H1 (cell line): ENCODE results near the gene ABCD4. TPM values are rescaled to one million over a fixed set of nuclear protein-coding genes. Genes with fewer than 3 reads are reported as not detected.
A peak's percentile ranks its signal among the peaks of the same experiment; 100 is the strongest.

Source experiments
- CTCF ChIA-PET: fragments of 300-600 bp; sonication (Branson Sonifier 250); formaldehyde crosslinking; loops from one replicate; lab custom pipeline; 2021; ENCODE audit not compliant: partially characterized antibody; lab: Charles Lee
- POLR2A ChIA-PET: fragments of 300-600 bp; sonication (Branson Sonifier 250); formaldehyde crosslinking; loops from one replicate; lab custom pipeline; 2021; ENCODE audit warnings: inconsistent platforms; ENCODE audit not compliant: partially characterized antibody; lab: Charles Lee
- DNase-seq, 2 experiments: peaks; one replicate each; pipeline versions ENCODE4 v3.0.0 to v3.0.0-alpha.2; 2010 to 2022; ENCODE audit warnings: low spot score in 2 of 2, low read depth in 1 of 2, mixed read lengths in 1 of 2
- FAIRE-seq: peaks from 2 replicates; lab custom pipeline; 2011; peaks lifted over from hg19 to GRCh38; lab: Jason Lieb, UNC
- H2AFZ ChIP-seq: 2 replicates; pipeline ENCODE4 v1.8.1; 2012; ENCODE audit warnings: low read length, inconsistent platforms
- H2AK5ac ChIP-seq: 2 replicates; pipeline ENCODE4 v1.6.1; 2013; ENCODE audit warnings: low read depth, low read length
- H2BK120ac ChIP-seq: replicated peaks from 2 replicates; pipeline ENCODE3; 2013; ENCODE audit warnings: low read depth, low read length, inconsistent platforms
- H2BK12ac ChIP-seq: 2 replicates; pipeline ENCODE4 v1.6.1; 2013; ENCODE audit warnings: low read depth, low read length
- H2BK15ac ChIP-seq: 2 replicates; pipeline ENCODE4 v1.6.1; 2013; ENCODE audit warnings: low read length
- H2BK20ac ChIP-seq: 2 replicates; pipeline ENCODE4 v1.6.1; 2013; ENCODE audit warnings: low read length
- H2BK5ac ChIP-seq: 2 replicates; pipeline ENCODE4 v1.6.1; 2013; ENCODE audit warnings: low read depth, low read length
- H3K14ac ChIP-seq: 2 replicates; pipeline ENCODE4 v1.6.1; 2013; ENCODE audit warnings: inconsistent platforms; ENCODE audit not compliant: insufficient read length
- H3K18ac ChIP-seq: 2 replicates; pipeline ENCODE4 v1.6.1; 2013; ENCODE audit warnings: low read length; ENCODE audit errors: extremely low read depth
- H3K23ac ChIP-seq: 2 replicates; pipeline ENCODE4 v1.6.1; 2013; ENCODE audit warnings: inconsistent platforms; ENCODE audit not compliant: insufficient read length
- H3K23me2 ChIP-seq: 2 replicates; pipeline ENCODE4 v1.6.1; 2013; ENCODE audit warnings: low read depth, low read length
- H3K27ac ChIP-seq: 2 replicates; pipeline ENCODE4 v1.6.1; 2011; ENCODE audit warnings: low read depth, low read length, inconsistent platforms
- H3K27me3 ChIP-seq, 4 experiments: replicated peaks in 1 of 4; 1 replicate in 1 of 4; 2 replicates in 3 of 4; pipeline versions ENCODE4 v1.6.1 to v1.8.1; 2011 to 2013; ENCODE audit warnings: low read length in 3 of 4, mild to moderate bottlenecking in 3 of 4, inconsistent platforms in 2 of 4, mixed read lengths in 2 of 4, moderate library complexity in 1 of 4; ENCODE audit not compliant: control insufficient read depth in 3 of 4, insufficient read depth in 3 of 4; ENCODE audit errors: extremely low read depth in 1 of 4
- H3K36me3 ChIP-seq, 4 experiments: 2 replicates each; pipeline versions ENCODE4 v1.6.1 to v1.8.1; 2011 to 2013; ENCODE audit warnings: mild to moderate bottlenecking in 4 of 4, low read length in 3 of 4, moderate library complexity in 2 of 4, control low read depth in 1 of 4, inconsistent platforms in 1 of 4; ENCODE audit not compliant: insufficient read depth in 4 of 4, control insufficient read depth in 2 of 4
- H3K4ac ChIP-seq: replicated peaks from 2 replicates; pipeline ENCODE3; 2013; ENCODE audit warnings: low read length, low read depth, mixed read lengths, inconsistent platforms; ENCODE audit not compliant: insufficient read length
- H3K4me1 ChIP-seq, 4 experiments: replicated peaks in 1 of 4; 1 replicate in 1 of 4; 2 replicates in 3 of 4; pipeline versions ENCODE4 v1.6.1 to v1.8.1; 2011 to 2013; ENCODE audit warnings: low read length in 3 of 4, inconsistent platforms in 2 of 4, mixed read lengths in 1 of 4; ENCODE audit not compliant: insufficient read depth in 4 of 4, control insufficient read depth in 3 of 4
- H3K4me2 ChIP-seq, 2 experiments: 2 replicates each; pipeline versions ENCODE4 v1.6.1 to v1.8.1; 2011 to 2013; ENCODE audit warnings: low read depth in 2 of 2, low read length in 2 of 2, control low read depth in 1 of 2, inconsistent platforms in 1 of 2, mild to moderate bottlenecking in 1 of 2; ENCODE audit not compliant: insufficient read depth in 1 of 2
- H3K4me3 ChIP-seq, 4 experiments: fragments of 200-600, 300-600 bp in 1 of 4; sonication (generic), shearing (Covaris generic), sonication (Bioruptor Twin) in 1 of 4; 2 replicates each; pipeline versions ENCODE4 v1.5.1 to v1.8.1; 2011 to 2016; ENCODE audit warnings: low read length in 4 of 4, low read depth in 3 of 4, control low read depth in 2 of 4, inconsistent platforms in 2 of 4, mild to moderate bottlenecking in 2 of 4, mixed read lengths in 1 of 4, moderate library complexity in 1 of 4; ENCODE audit not compliant: insufficient read depth in 2 of 4; ENCODE audit errors: extremely low read depth in 1 of 4
- H3K56ac ChIP-seq: replicated peaks from 2 replicates; pipeline ENCODE3; 2013; ENCODE audit warnings: low read depth, mild to moderate bottlenecking, mixed read lengths, low read length, inconsistent platforms; ENCODE audit not compliant: insufficient read length
- H3K79me1 ChIP-seq: 2 replicates; pipeline ENCODE4 v1.6.1; 2013; ENCODE audit warnings: low read depth, low read length, control low read depth
- H3K79me2 ChIP-seq, 2 experiments: 2 replicates each; pipeline versions ENCODE4 v1.6.1 to v1.8.1; 2012 to 2013; ENCODE audit warnings: low read length in 2 of 2, mild to moderate bottlenecking in 2 of 2, inconsistent platforms in 1 of 2; ENCODE audit not compliant: insufficient read depth in 2 of 2, control insufficient read depth in 1 of 2
- H3K9ac ChIP-seq, 4 experiments: replicated peaks in 1 of 4; 1 replicate in 1 of 4; 2 replicates in 3 of 4; pipeline versions ENCODE4 v1.6.1 to v1.8.1; 2011 to 2013; ENCODE audit warnings: low read depth in 3 of 4, low read length in 3 of 4, control low read depth in 2 of 4, mild to moderate bottlenecking in 2 of 4, moderate library complexity in 2 of 4, inconsistent platforms in 1 of 4; ENCODE audit errors: extremely low read depth in 1 of 4
- H3K9me3 ChIP-seq, 2 experiments: 2 replicates each; pipeline versions ENCODE4 v1.6.1 to v1.8.1; 2012 to 2013; ENCODE audit warnings: mild to moderate bottlenecking in 2 of 2, moderate library complexity in 2 of 2, control low read depth in 1 of 2, inconsistent platforms in 1 of 2, low read depth in 1 of 2, low read length in 1 of 2, mixed read lengths in 1 of 2; ENCODE audit not compliant: insufficient read depth in 2 of 2
- H4K20me1 ChIP-seq, 2 experiments: replicated peaks in 1 of 2; 2 replicates each; pipeline versions ENCODE3 to v1.8.1; 2011 to 2013; ENCODE audit warnings: inconsistent platforms in 2 of 2, low read length in 2 of 2, mild to moderate bottlenecking in 1 of 2; ENCODE audit not compliant: insufficient read depth in 2 of 2, control insufficient read depth in 1 of 2
- H4K5ac ChIP-seq: 2 replicates; pipeline ENCODE4 v1.6.1; 2013; ENCODE audit warnings: low read length, low read depth, mixed read lengths, inconsistent platforms; ENCODE audit not compliant: insufficient read length
- H4K8ac ChIP-seq: 2 replicates; pipeline ENCODE4 v1.8.0; 2013; ENCODE audit warnings: mild to moderate bottlenecking, moderate library complexity, low read length, inconsistent platforms; ENCODE audit not compliant: insufficient read depth; ENCODE audit errors: extremely low read depth
- H4K91ac ChIP-seq: replicated peaks from 2 replicates; pipeline ENCODE3; 2013; ENCODE audit warnings: low read length, mixed read lengths, inconsistent platforms; ENCODE audit not compliant: insufficient read length
- BRCA1 ChIP-seq: IDR thresholded peaks from 2 replicates; pipeline ENCODE4 v1.6.1; 2012; ENCODE audit warnings: low read depth, low read length, improper control_type of control experiment
- CHD2 ChIP-seq: IDR thresholded peaks from 2 replicates; pipeline ENCODE4 v1.6.1; 2012; ENCODE audit warnings: low read length, improper control_type of control experiment
- CREB1 ChIP-seq: IDR thresholded peaks from 2 replicates; pipeline ENCODE4 v1.6.1; 2012; ENCODE audit warnings: inconsistent platforms
- EGR1 ChIP-seq: IDR thresholded peaks from 2 replicates; pipeline ENCODE4 v1.6.1; 2011; ENCODE audit warnings: low read depth, low read length, borderline replicate concordance
- EZH2 ChIP-seq: fragments of 200-600 bp; sonication (generic); IDR thresholded peaks from 2 replicates; pipeline ENCODE4 v1.7.1; 2012; ENCODE audit warnings: low read depth, mild to moderate bottlenecking, moderate library complexity, low read length, inconsistent platforms; ENCODE audit not compliant: severe bottlenecking
- HDAC2 ChIP-seq, 2 experiments: fragments of 300-600 bp in 1 of 2; sonication (generic) in 1 of 2; IDR thresholded peaks; 2 replicates each; pipeline ENCODE4 v1.6.1; 2011 to 2012; ENCODE audit warnings: low read depth in 2 of 2, low read length in 2 of 2, mild to moderate bottlenecking in 2 of 2, moderate library complexity in 2 of 2, borderline replicate concordance in 1 of 2, inconsistent platforms in 1 of 2
- KDM1A ChIP-seq: fragments of 200-600, 300-600 bp; sonication (generic); IDR thresholded peaks from 2 replicates; pipeline ENCODE4 v1.7.1; 2016; ENCODE audit warnings: mild to moderate bottlenecking, low read length, borderline replicate concordance
- MAFK ChIP-seq: IDR thresholded peaks from 2 replicates; pipeline ENCODE4 v1.6.1; 2012; ENCODE audit warnings: low read depth, mild to moderate bottlenecking, improper control_type of control experiment, low read length
- SIN3A ChIP-seq, 2 experiments: IDR thresholded peaks in 1 of 2; conservative IDR thresholded peaks in 1 of 2; 2 replicates each; pipeline ENCODE4 v1.6.1; 2011 to 2012; ENCODE audit warnings: low read length in 2 of 2, improper control_type of control experiment in 1 of 2, low read depth in 1 of 2, mild to moderate bottlenecking in 1 of 2
- SP1 ChIP-seq: IDR thresholded peaks from 2 replicates; pipeline ENCODE4 v1.6.1; 2011; ENCODE audit warnings: low read depth, low read length
- TCF12 ChIP-seq: IDR thresholded peaks from 2 replicates; pipeline ENCODE4 v1.6.1; 2011; ENCODE audit warnings: low read depth, mild to moderate bottlenecking, low read length
- WGBS, 2 experiments: shearing (Covaris generic) in 1 of 2; methylation state at CpG; one replicate each; pipeline versions ENCODE4 v1.1.6 to v1.1.7; 2013 to 2015; ENCODE audit warnings: low lambda C conversion rate in 2 of 2, mixed read lengths in 2 of 2, inconsistent platforms in 1 of 2, low coverage in 1 of 2, missing lambda C conversion rate in 1 of 2; ENCODE audit not compliant: insufficient replicate concordance in 2 of 2, insufficient coverage in 1 of 2, insufficient read length in 1 of 2; ENCODE audit errors: extremely low coverage in 1 of 2, missing lambda C conversion rate in 1 of 2; 5-methylcytosine and 5-hydroxymethylcytosine counted together
- polyA plus RNA-seq, 7 experiments: library from polyadenylated mRNA; depleted of rRNA in 3 of 7; stranded (reverse) in 5 of 7; unstranded in 2 of 7; fragments of >200 nt in 5 of 7; fragments of 200-250 nt in 2 of 7; gene quantifications; 1 replicate in 5 of 7; 2 replicates in 1 of 7; 4 replicates in 1 of 7; pipeline versions ENCODE4 v1.2.1 to v1.2.3, GENCODE V29; 2011 to 2013; ENCODE audit warnings: missing spikeins in 2 of 7, mixed read lengths in 2 of 7
- total RNA-seq: library from RNA; stranded (reverse); fragmentation: NEBNext Ultra II Directional; extraction: Animal tissue kit (Norgen Biotek cat#: 25700); gene quantifications from 2 replicates; pipeline ENCODE4 v1.2.1, GENCODE V29; 2021

ABCD4 gene
- total and polyA plus RNA-seq, 2 of the 8 experiments (the other 6 are each of a cell fraction or from before 2014, with no cell fraction given): 47.9 to 97.7 TPM

DNA sequence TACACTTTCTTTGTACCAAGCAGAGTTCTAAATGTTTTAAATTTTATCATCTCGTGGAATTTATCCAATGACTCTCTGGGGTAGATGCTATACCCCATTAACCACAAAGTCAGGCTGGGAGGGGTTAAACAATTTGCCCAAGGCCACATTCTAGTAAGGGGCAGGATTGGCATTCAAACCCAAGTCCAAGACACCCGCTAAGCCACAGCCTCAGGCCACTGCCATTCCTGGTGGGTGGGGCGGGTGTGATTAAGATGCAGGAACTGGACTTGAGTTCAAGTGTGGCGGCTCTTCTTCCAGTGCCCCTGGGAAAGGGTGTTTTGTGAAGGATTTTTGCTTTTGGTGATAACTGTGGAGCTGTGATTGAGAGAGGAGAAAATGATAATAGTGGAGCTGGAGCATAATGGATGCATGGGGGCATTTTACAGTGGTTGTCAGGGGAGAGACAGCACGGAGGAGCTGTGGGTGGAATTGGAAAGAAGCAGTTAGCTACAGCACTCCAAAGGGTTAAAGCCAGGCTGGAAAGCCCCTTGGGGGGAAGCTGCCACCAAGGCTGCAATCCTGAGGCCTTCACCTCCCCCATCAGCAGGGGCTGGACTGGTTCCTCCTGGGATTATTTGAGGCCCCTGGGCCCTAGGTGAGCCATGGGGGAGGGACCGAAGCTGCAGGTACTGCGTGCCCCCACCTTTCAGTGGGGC, 44.5 kb upstream of the ABCD4 start:
- Histone ChIP-seq H3K4me1 (peaks cover 4 to 17% (median 12%) of the 10 kb centered on the region in 4 experiments), H3K27me3 (no peaks in the 10 kb centered on the region), H3K4me3 (peak overlapping the region; percentile 87 to 98 (median 90)), H4K5ac (peak overlapping the region; percentile 91), H3K14ac (no peak overlapping the region), H2BK12ac (peak overlapping the region; percentile 18; the same call in 1 of the 2 replicates), H3K36me3 (peaks cover 0 to 12% (median 0%) of the 10 kb centered on the region in 4 experiments; a peak in 2 of 8 replicates), H3K9ac (peak overlapping the region in 3 of 4 experiments; percentile 4 to 93 (median 91); a peak in 5 of 7 replicates), H4K8ac (peak overlapping the region; percentile 74; the same call in 1 of the 2 replicates), H3K23ac (no peak overlapping the region), H4K91ac (peak overlapping the region; percentile 97), H2AFZ (no peak overlapping the region), H4K20me1 (peaks cover 6 to 7% of the 10 kb centered on the region in 2 experiments), H3K23me2 (peaks cover 30% of the 10 kb centered on the region), H2BK15ac (peak overlapping the region; percentile 83), H3K18ac (peak overlapping the region; percentile 82), H3K9me3 (no peaks in the 10 kb centered on the region), H2BK5ac (peak overlapping the region; percentile 97; the same call in 1 of the 2 replicates), H3K56ac (peak overlapping the region; percentile 88), H3K79me2 (peaks cover 32 to 62% of the 10 kb centered on the region in 2 experiments), H3K79me1 (no peaks in the 10 kb centered on the region), H3K4ac (peak overlapping the region; percentile 92), H2BK20ac (peak overlapping the region; percentile 87), H2BK120ac (peak overlapping the region; percentile 99), H2AK5ac (no peak overlapping the region; the same call in 1 of the 2 replicates), H3K4me2 (peak overlapping the region; percentile 95 to 96), H3K27ac (peak overlapping the region; percentile 89)
- peak; percentile 46 to 67 for DNase-seq
- ChIA-PET POLR2A (interaction anchor here (1.0 to 15.0 kb wide), 18 partner anchors 8 to 203 kb away, joined by 3 to 282 read pairs (median 5); partner anchors contain the start of gene ABCD4), CTCF (interaction anchor here (0.7 to 8.5 kb wide), 18 partner anchors 9 to 146 kb away, joined by 3 to 49 read pairs (median 4); partner anchors contain the start of genes ABCD4 and NPC2)
- FAIRE-seq: peak; percentile 58
- WGBS, 2 experiments: 11% methylated on average over 7 of the region's 7 CpGs; no CpG with 5 or more reads in 1 of the 2 experiments
- TF ChIP-seq KDM1A (peak; percentile 35; the same call in 1 of the 2 replicates), CHD2 (0 out of 2 replicates have a peak, but pooled peaks have one; percentile 44), TCF12 (0 out of 2 replicates have a peak, but pooled peaks have one; percentile 53), HDAC2 (IDR thresholded peaks at IDR 0.05; ENCODE audit: borderline replicate concordance in 1 of 2, low read depth in 2 of 2, low read length in 2 of 2) (peak in 1 of 2 experiments; percentile 37; a peak in 2 of 4 replicates), MAFK (no peak), CREB1 (0 out of 2 replicates have a peak, but pooled peaks have one; percentile 6), EGR1 (no peak), BRCA1 (no peak), SP1 (peak; percentile 85), EZH2 (no peak), SIN3A (conservative IDR thresholded peaks at IDR 0.05 in 1 of 2, IDR thresholded peaks at IDR 0.05 in 1 of 2; ENCODE audit: low read depth in 1 of 2, low read length in 2 of 2) (peak; percentile 39 to 56; a peak in 1 of 4 replicates)
